GM12878 (cell line): ENCODE data around the gene BNC2. TPM values are rescaled to one million over a fixed set of nuclear protein-coding genes. Genes with fewer than 3 reads are reported as not detected.

ENCODE experiments used
- ATAC-seq: fragments of 200-7000 bp; cut with Tn5 transposase; 3 replicates; pipeline ENCODE4 v1.9.1; 2020; ENCODE audit warnings: mild to moderate bottlenecking, moderate library complexity
- BruUV-seq: library from RNA; stranded (reverse); fragments of 400-500 nt; replicated peaks from 2 replicates; lab custom pipeline; 2021; lab: Mats Ljungman, UMichigan
- CTCF ChIA-PET: fragments of 300-600 bp; sonication (Branson Sonifier 250); formaldehyde crosslinking; extraction: SDS; loops from one replicate; lab custom pipeline; 2021; ENCODE audit warnings: inconsistent platforms; lab: Yijun Ruan, JAX
- POLR2A ChIA-PET: fragments of 350-600 bp; formaldehyde crosslinking; extraction: SDS; loops from one replicate; lab custom pipeline; 2021; ENCODE audit warnings: inconsistent platforms; lab: Charles Lee
- RAD21 ChIA-PET: fragments of 300-600 bp; sonication (Branson Sonifier 250); formaldehyde crosslinking; loops from one replicate; lab custom pipeline; 2023; ENCODE audit warnings: antibody characterized with exemption; ENCODE audit not compliant: unreplicated experiment; lab: Charles Lee
- SMC1A ChIA-PET: fragments of 300-600 bp; sonication (Branson Sonifier 250); formaldehyde crosslinking; loops from one replicate; lab custom pipeline; 2023; ENCODE audit not compliant: unreplicated experiment, uncharacterized antibody; lab: Charles Lee
- DNase-seq: peaks from one replicate; pipeline ENCODE4 v3.0.0-alpha.2; 2011; ENCODE audit warnings: low read depth, low spot score
- FAIRE-seq: peaks from 3 replicates; lab custom pipeline; 2011; peaks lifted over from hg19 to GRCh38; lab: Jason Lieb, UNC
- H2AFZ ChIP-seq: 2 replicates; pipeline ENCODE4 v1.6.0; 2011; ENCODE audit warnings: low read depth, low read length, control low read depth; ENCODE audit not compliant: control insufficient read depth
- H3K27ac ChIP-seq: 2 replicates; pipeline ENCODE4 v1.5.1; 2011; ENCODE audit warnings: control low read depth; ENCODE audit not compliant: control insufficient read depth, insufficient read depth
- H3K27me3 ChIP-seq, 2 experiments: replicated peaks in 1 of 2; 2 replicates each; pipeline versions ENCODE4 v1.6.0 to v1.6.1; 2011; ENCODE audit warnings: low read length in 1 of 2; ENCODE audit not compliant: control insufficient read depth in 2 of 2, insufficient read depth in 2 of 2
- H3K36me3 ChIP-seq, 2 experiments: 2 replicates each; pipeline ENCODE4 v1.5.1; 2011; ENCODE audit warnings: low read length in 1 of 2; ENCODE audit not compliant: control insufficient read depth in 2 of 2, insufficient read depth in 2 of 2
- H3K4me1 ChIP-seq: 2 replicates; pipeline ENCODE4 v1.6.1; 2011; ENCODE audit warnings: mild to moderate bottlenecking, low read length, moderate library complexity, mixed read lengths; ENCODE audit not compliant: control insufficient read depth, insufficient read depth
- H3K4me2 ChIP-seq: 2 replicates; pipeline ENCODE4 v1.6.0; 2011; ENCODE audit warnings: control low read depth; ENCODE audit not compliant: control insufficient read depth, insufficient read depth
- H3K4me3 ChIP-seq: fragments of 200-600 bp; sonication (generic); 2 replicates; pipeline ENCODE4 v1.5.1; 2016
- H3K79me2 ChIP-seq: 2 replicates; pipeline ENCODE4 v1.6.0; 2011; ENCODE audit warnings: low read length; ENCODE audit not compliant: control insufficient read depth, insufficient read depth
- H3K9ac ChIP-seq: 2 replicates; pipeline ENCODE4 v1.8.0; 2011; ENCODE audit warnings: low read length, control low read depth, mixed read lengths; ENCODE audit not compliant: control insufficient read depth, insufficient read depth
- H3K9me3 ChIP-seq: replicated peaks from 3 replicates; pipeline ENCODE4 v1.5.1; 2011; ENCODE audit warnings: mild to moderate bottlenecking, low read length; ENCODE audit not compliant: control insufficient read depth, insufficient read depth
- H4K20me1 ChIP-seq: 2 replicates; pipeline ENCODE4 v1.6.0; 2011; ENCODE audit not compliant: control insufficient read depth, insufficient read depth
- BRCA1 ChIP-seq: IDR thresholded peaks from 2 replicates; pipeline ENCODE4 v1.6.1; 2011; ENCODE audit warnings: low read depth, low read length, improper control_type of control experiment
- CBX5 ChIP-seq: sonication (generic); IDR thresholded peaks from 2 replicates; pipeline ENCODE4 v1.6.1; 2016; ENCODE audit warnings: low read depth, moderate library complexity, mild to moderate bottlenecking, inconsistent platforms
- CEBPB ChIP-seq, 2 experiments: fragments of 150-350 bp in 1 of 2; IDR thresholded peaks; 2 replicates each; pipeline ENCODE4 v1.6.1; 2012 to 2014; ENCODE audit warnings: low read depth in 2 of 2, low read length in 2 of 2, borderline replicate concordance in 1 of 2, inconsistent platforms in 1 of 2
- EGR1 ChIP-seq, 2 experiments: IDR thresholded peaks; 1 replicate in 1 of 2; 2 replicates in 1 of 2; pipeline ENCODE4 v1.6.1; 2011 to 2012; ENCODE audit warnings: low read depth in 2 of 2, low read length in 2 of 2, borderline replicate concordance in 1 of 2, mild to moderate bottlenecking in 1 of 2, moderate library complexity in 1 of 2
- FOS ChIP-seq: IDR thresholded peaks from 3 replicates; pipeline ENCODE4 v1.6.1; 2011; ENCODE audit warnings: borderline replicate concordance; ENCODE audit not compliant: insufficient read length; ENCODE audit errors: extremely low read depth
- JUNB ChIP-seq: IDR thresholded peaks from 2 replicates; pipeline ENCODE4 v1.6.1; 2016; ENCODE audit warnings: antibody characterized with exemption, mild to moderate bottlenecking
- KDM1A ChIP-seq: fragments of 200-600 bp; sonication (generic); IDR thresholded peaks from 2 replicates; pipeline ENCODE4 v1.6.1; 2016; ENCODE audit warnings: borderline replicate concordance
- MAX ChIP-seq: IDR thresholded peaks from 2 replicates; pipeline ENCODE4 v1.6.1; 2012; ENCODE audit warnings: low read depth, low read length, improper control_type of control experiment
- MXI1 ChIP-seq: fragments of 150-350 bp; IDR thresholded peaks from 2 replicates; pipeline ENCODE4 v1.6.1; 2011; ENCODE audit warnings: low read depth, mild to moderate bottlenecking, inconsistent platforms, low read length, improper control_type of control experiment
- NFYB ChIP-seq: IDR thresholded peaks from 2 replicates; pipeline ENCODE4 v1.6.1; 2011; ENCODE audit warnings: low read depth, mild to moderate bottlenecking, low read length, improper control_type of control experiment, moderate library complexity; ENCODE audit not compliant: insufficient read depth
- POLR2AphosphoS2 ChIP-seq: IDR thresholded peaks from 2 replicates; pipeline ENCODE4 v1.6.1; 2011; ENCODE audit warnings: low read depth, mild to moderate bottlenecking, low read length, improper control_type of control experiment, moderate library complexity
- POU2F2 ChIP-seq: IDR thresholded peaks from 3 replicates; pipeline ENCODE4 v1.6.1; 2011; ENCODE audit warnings: low read depth, mild to moderate bottlenecking, low read length, borderline replicate concordance
- RAD21 ChIP-seq: IDR thresholded peaks from 2 replicates; pipeline ENCODE4 v1.6.1; 2011; ENCODE audit warnings: mild to moderate bottlenecking, low read depth, low read length, moderate library complexity; ENCODE audit not compliant: insufficient read depth
- SMAD1 ChIP-seq: fragments of 450-650 bp; IDR thresholded peaks from 2 replicates; pipeline ENCODE4 v1.6.1; 2018; ENCODE audit warnings: mild to moderate bottlenecking, low read depth; ENCODE audit not compliant: partially characterized antibody
- SMARCA5 ChIP-seq: fragments of 450-650 bp; IDR thresholded peaks from 2 replicates; pipeline ENCODE4 v1.6.1; 2017; ENCODE audit warnings: mild to moderate bottlenecking
- SPI1 ChIP-seq: IDR thresholded peaks from 2 replicates; pipeline ENCODE4 v1.6.1; 2011; ENCODE audit warnings: low read depth, mild to moderate bottlenecking, low read length, moderate library complexity, borderline replicate concordance; ENCODE audit not compliant: insufficient read depth
- SUPT20H ChIP-seq: IDR thresholded peaks from 2 replicates; pipeline ENCODE4 v1.6.1; 2011; ENCODE audit warnings: low read depth, mild to moderate bottlenecking, low read length, moderate library complexity, borderline replicate concordance; ENCODE audit not compliant: control insufficient read depth
- TCF3 ChIP-seq: IDR thresholded peaks from 2 replicates; pipeline ENCODE4 v1.6.1; 2012; ENCODE audit warnings: low read depth, mild to moderate bottlenecking, low read length, borderline replicate concordance; ENCODE audit not compliant: insufficient read depth
- ZNF274 ChIP-seq: IDR thresholded peaks from one replicate; pipeline ENCODE4 v1.8.0; 2011; ENCODE audit not compliant: insufficient read length, insufficient read depth
- ZNF687 ChIP-seq: fragments of 450-650 bp; IDR thresholded peaks from 2 replicates; pipeline ENCODE4 v1.6.1; 2017; ENCODE audit warnings: mild to moderate bottlenecking, moderate library complexity
- WGBS: methylation state at CpG from one replicate; pipeline ENCODE4 v1.1.6; 2016; ENCODE audit warnings: low lambda C conversion rate; ENCODE audit not compliant: insufficient replicate concordance, insufficient coverage; ENCODE audit errors: missing lambda C conversion rate; 5-methylcytosine and 5-hydroxymethylcytosine counted together
- in situ Hi-C: fragments of 300-500 bp; cut with MboI; formaldehyde crosslinking; loops from 9 replicates; pipeline ENCODE4 v1.14.3; 2018; ENCODE audit warnings: mixed read lengths
- intact Hi-C: fragments of 100-400 bp; cut with micrococcal nuclease; formaldehyde crosslinking; loops from one replicate; pipeline ENCODE4 v1.14.2; 2022; ENCODE audit not compliant: unreplicated experiment
- polyA plus RNA-seq, 11 experiments: library from polyadenylated mRNA; depleted of rRNA in 4 of 11; unstranded in 6 of 11; stranded (reverse) in 5 of 11; fragments of >200 nt; fragmentation: Nextera tagmentation in 4 of 11; fragmentation: Illumina TruSeq in 1 of 11; extraction: Ambion mirVana in 4 of 11; extraction: Trizol in 1 of 11; gene quantifications; 1 replicate in 1 of 11; 2 replicates in 10 of 11; pipeline versions ENCODE4 v1.2.1 to v1.2.3, GENCODE V29; 2011 to 2016; ENCODE audit warnings: inconsistent platforms in 2 of 11, missing spikeins in 2 of 11, low read depth in 1 of 11
- total RNA-seq, 4 experiments: library from RNA; depleted of rRNA in 3 of 4; stranded (reverse); fragments of >200 nt in 3 of 4; fragmentation: Illumina TruSeq in 1 of 4; extraction: Trizol in 1 of 4; gene quantifications; 2 replicates each; pipeline versions ENCODE4 v1.2.1 to v1.2.3, GENCODE V29; 2013 to 2021

BNC2 gene
- total and polyA plus RNA-seq, 10 of the 15 experiments (the other 5 are each of a cell fraction or from before 2014, with no cell fraction given) = 0.05 to 14.5 (median 0.26) TPM

GRCh38 chr9:16912197-16912596 lies 41.7 kb upstream of the BNC2 start:
- Histone ChIP-seq H2AFZ (no peak overlapping the region), H3K79me2 (no peaks in the 10 kb centered on the region), H3K27me3 (no peaks in the 10 kb centered on the region), H3K9ac (no peak overlapping the region), H3K9me3 (no peaks in the 10 kb centered on the region; the same call in 2 of the 3 replicates), H4K20me1 (no peaks in the 10 kb centered on the region), H3K4me3 (no peak overlapping the region), H3K4me1 (no peaks in the 10 kb centered on the region), H3K27ac (no peak overlapping the region), H3K36me3 (no peaks in the 10 kb centered on the region), H3K4me2 (no peak overlapping the region)
- no peak for ATAC-seq
- no peak for FAIRE-seq
- in situ Hi-C loops (no loop called here), intact Hi-C loops (no loop called here)
- 48% methylated on average over 2 of the region's 2 CpGs for WGBS
- no peak for DNase-seq
- ChIA-PET RAD21 (no interaction called here), SMC1A (no interaction called here), CTCF (no interaction called here), POLR2A (no interaction called here)
- BruUV-seq = no TSS peak
- TF ChIP-seq MAX (no peak), MXI1 (no peak), FOS (no peak), RAD21 (no peak), CBX5 (no peak), SMAD1 (no peak), SMARCA5 (no peak), NFYB (no peak), JUNB (no peak), EGR1 (IDR thresholded peaks at IDR 0.05; ENCODE audit: borderline replicate concordance in 1 of 2, low read depth in 2 of 2, low read length in 2 of 2) (no peak), SUPT20H (no peak), CEBPB (IDR thresholded peaks at IDR 0.05; ENCODE audit: borderline replicate concordance in 1 of 2, low read depth in 2 of 2, low read length in 2 of 2) (no peak), SPI1 (no peak), POU2F2 (no peak), KDM1A (no peak), ZNF274 (no peak), ZNF687 (no peak), BRCA1 (no peak), POLR2AphosphoS2 (no peak), TCF3 (no peak)
